VCaP (cell line): Measurements from ENCODE around the gene FOXN3.

Experiments
- H3K27ac ChIP-seq: fragments of 450-650 bp; 2 replicates; pipeline ENCODE4 v1.5.1; 2017
- CTCF ChIP-seq: fragments of 450-650 bp; conservative IDR thresholded peaks from 2 replicates; pipeline ENCODE4 v1.5.1; 2017; ENCODE audit warnings: mild to moderate bottlenecking, moderate library complexity

The FOXN3 gene

DNA sequence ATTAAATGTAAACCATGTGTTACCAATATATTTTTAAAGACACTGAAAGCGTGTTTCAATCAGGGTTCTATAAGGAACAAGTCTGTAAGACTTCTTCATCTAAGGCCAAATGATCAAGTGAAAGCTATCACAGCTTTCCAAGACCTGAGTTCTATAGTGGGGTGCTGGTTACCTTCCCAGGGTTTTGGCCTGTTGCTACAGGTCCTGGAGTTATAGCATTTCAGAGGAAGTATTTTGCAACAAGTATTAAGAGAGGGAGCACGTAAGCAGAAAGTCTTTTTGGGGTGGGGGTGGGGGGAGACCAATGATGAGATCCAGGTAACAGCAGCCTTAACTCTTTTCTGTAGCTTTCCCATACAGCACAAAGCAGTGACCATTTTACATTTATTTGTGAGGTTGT, 43.8 kb downstream of the FOXN3 start:
- H3K27ac ChIP-seq: no peak overlapping the region
- TF ChIP-seq CTCF: no peak

GRCh38 chr14:89372512-89372883, 44.5 kb downstream of the FOXN3 start:
- no peak overlapping the region for H3K27ac ChIP-seq
- no peak for TF ChIP-seq CTCF

DNA sequence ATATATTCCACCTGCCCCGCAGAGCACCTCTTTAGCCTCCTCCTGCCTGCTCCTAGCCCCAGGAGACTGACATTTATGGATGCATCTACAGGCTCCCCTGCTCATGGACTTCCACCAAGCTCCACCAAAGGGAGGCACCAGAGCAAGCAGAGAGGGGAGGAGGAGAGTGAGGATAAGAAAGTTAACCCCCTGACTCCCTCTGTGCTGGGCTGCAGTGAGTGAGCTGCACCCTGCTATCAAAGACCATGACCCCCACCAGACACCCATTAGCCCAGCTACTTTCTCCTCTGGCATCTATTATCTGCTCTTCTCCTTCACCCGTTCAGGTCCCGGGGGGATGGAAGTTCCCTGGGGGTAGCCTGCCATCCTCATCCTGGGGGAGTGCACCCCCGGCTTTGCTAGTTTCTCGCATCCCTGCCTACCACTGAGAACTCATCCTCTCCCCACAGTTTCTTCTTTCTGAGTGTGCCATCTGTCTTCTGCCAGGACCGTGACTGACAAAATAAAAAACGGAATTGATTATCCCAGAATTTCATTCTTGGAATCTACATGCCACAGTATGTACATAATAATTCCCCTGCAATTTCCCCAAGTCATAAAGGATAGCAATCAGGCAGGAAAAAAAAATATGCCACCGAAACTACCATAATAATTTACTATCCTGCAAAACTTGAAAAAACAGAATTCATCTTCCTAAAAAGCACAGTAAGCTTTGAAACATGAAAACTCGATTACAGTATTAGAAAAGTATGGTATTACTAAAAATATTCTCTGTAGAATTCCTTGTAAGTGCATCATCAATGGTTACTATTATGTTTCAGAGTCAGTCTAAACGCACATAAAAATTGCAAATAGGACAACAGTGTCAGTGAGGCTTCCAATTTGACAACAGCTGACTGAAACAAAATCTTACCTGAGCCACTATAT, 45.2 kb downstream of the FOXN3 start:
- TF ChIP-seq CTCF: no peak
- H3K27ac ChIP-seq: no peak overlapping the region

DNA sequence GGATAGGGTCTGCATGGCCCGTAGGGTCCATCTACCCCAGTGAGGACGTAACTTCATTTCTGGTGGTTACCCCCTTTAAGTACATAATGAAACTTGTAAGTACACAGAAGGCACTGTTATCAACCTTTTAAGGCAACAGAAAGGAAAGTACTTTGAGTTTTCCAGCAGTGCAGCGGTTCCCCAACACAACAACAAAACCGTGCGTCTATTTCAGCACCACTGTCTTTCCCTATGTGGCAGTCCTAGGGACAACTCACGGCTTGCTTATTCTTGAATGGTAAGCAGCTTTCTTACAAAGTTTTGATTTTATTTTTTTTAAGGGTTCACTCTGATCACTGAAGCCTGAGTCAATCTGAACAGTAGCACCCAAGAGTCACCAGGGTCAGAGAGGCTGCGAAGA, 46.3 kb downstream of the FOXN3 start:
- TF ChIP-seq CTCF: no peak

DNA sequence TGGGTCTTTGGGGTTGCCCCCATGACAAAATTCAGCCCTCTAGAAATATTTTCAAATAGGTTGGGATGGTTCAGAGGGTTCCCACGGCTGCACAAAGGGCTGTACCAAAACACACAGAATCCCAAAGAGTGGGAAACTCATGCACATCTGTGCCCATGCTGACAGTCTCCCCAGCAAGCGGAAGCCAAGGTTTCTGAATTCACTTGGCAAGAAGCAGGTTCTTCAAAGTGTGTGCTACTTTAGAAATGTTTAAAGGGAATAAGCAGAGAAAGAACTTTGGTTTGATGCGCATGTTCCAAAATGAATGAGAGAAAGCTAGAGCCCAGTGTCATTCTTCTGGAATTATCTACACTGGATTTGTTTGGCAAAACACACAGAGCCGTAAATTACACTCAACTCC, 46.7 kb downstream of the FOXN3 start:
- TF ChIP-seq CTCF: no peak
- H3K27ac ChIP-seq: peak overlapping the region; percentile 88

More for the DNA sequence above, 46.3 kb downstream of the FOXN3 start:
- no peak overlapping the region; the same call in 1 of the 2 replicates for H3K27ac ChIP-seq

DNA sequence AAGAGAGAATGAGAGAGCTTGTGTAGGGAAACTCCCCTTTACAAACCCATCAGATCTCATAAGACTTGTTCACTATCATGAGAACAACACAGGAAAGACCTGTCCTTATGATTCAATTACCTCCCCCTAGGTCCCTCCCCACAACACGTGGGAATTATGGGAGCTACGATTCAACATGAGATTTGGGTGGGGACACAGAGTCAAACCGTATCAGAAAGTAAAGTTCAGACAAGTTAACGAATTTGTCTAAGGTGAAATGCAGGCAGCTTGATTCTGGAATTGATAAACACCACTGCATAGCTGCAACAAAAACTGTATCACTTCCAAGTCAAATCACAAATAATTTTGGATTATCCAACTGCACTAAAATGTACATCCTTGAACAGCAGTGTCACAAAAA, 47.4 kb downstream of the FOXN3 start:
- H3K27ac ChIP-seq: peak overlapping the region; percentile 88
- no peak for TF ChIP-seq CTCF

DNA sequence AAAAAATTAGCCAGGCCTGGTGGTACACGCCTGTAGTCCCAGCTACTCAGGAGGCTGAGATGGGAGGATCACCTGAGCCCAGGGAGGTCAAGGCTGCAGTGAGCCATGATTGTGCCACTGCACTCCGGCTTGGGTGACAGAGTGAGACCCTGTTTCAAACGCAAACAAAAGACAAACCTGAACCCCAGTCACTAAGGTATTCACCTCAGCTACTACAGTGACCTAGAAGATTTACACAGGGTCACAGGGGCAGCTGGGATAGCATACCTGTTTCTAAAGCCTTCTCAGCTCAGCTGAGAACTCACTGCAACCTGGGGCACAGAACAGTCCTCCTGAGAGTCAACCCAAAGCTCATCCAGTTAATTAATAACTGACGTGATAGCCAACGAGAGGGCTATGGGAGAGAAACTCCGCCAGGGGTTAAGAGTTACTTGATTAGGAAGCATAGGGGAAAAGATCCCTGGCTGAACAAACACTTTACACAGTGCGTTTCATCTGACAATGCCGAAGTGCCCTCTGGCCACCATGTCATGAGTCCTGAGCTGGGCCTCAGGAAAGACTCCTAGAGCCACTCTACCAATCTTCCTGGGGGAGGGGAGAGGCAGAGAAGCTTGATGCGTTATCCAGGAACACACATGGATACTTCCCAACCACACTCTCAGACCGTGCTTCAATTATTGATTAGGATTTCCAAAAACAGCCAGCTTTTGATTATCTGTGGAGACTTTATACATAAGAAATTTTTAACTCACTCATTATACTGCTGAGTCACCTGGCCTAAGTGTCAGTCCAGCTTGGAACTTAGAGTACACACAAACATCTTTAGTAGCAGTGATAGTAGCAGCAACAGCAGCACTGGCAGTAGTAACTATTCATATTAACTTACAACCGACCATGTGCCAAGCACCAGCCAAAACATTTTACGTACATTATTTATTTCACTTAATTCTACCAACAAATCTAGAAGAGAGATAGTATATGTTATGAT, 48.2 kb downstream of the FOXN3 start:
- peak overlapping the region; percentile 88 for H3K27ac ChIP-seq
- no peak for TF ChIP-seq CTCF
